Neural progenitor cell (in vitro differentiated cells): Measurements from ENCODE around the gene SERP2.

Experiments used
- EZH2 ChIP-seq: fragments of 200-600 bp; sonication (generic); IDR thresholded peaks from 2 replicates; pipeline ENCODE4 v1.6.1; 2017; ENCODE audit warnings: antibody characterized with exemption, mild to moderate bottlenecking, moderate library complexity
- EZH2phosphoT487 ChIP-seq: fragments of 200-600 bp; sonication (generic); IDR thresholded peaks from 2 replicates; pipeline ENCODE4 v1.6.1; 2017; ENCODE audit warnings: antibody characterized with exemption
- TF ChIP-seq, protein P1 (sequence below): fragments of 200-600 bp; sonication (generic); IDR thresholded peaks from 2 replicates; pipeline ENCODE4 v1.5.1; 2017; ENCODE audit warnings: antibody characterized with exemption, mild to moderate bottlenecking

GRCh38 chr13:44396701-44397580 lies 23.3 kb downstream of the SERP2 start:
- TF ChIP-seq, protein P1, sequence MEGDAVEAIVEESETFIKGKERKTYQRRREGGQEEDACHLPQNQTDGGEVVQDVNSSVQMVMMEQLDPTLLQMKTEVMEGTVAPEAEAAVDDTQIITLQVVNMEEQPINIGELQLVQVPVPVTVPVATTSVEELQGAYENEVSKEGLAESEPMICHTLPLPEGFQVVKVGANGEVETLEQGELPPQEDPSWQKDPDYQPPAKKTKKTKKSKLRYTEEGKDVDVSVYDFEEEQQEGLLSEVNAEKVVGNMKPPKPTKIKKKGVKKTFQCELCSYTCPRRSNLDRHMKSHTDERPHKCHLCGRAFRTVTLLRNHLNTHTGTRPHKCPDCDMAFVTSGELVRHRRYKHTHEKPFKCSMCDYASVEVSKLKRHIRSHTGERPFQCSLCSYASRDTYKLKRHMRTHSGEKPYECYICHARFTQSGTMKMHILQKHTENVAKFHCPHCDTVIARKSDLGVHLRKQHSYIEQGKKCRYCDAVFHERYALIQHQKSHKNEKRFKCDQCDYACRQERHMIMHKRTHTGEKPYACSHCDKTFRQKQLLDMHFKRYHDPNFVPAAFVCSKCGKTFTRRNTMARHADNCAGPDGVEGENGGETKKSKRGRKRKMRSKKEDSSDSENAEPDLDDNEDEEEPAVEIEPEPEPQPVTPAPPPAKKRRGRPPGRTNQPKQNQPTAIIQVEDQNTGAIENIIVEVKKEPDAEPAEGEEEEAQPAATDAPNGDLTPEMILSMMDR, result no peak
- TF ChIP-seq EZH2 (no peak), EZH2phosphoT487 (peak; percentile 63)
